Measurements from ENCODE around the gene ARL15. TPM values are rescaled to one million over a fixed set of nuclear protein-coding genes. Genes with fewer than 3 reads are reported as not detected.

The ARL15 gene
- total RNA-seq, 1 experiment from 2014 or later: 13.0 TPM

GRCh38 chr5:53922508-53923498 lies 387.6 kb downstream of the ARL15 start:
- H4K91ac ChIP-seq (ENCODE audit: insufficient read length, low read depth, low read length): no peak overlapping the region
- H3K27ac ChIP-seq (ENCODE audit: insufficient read length, low read depth, low read length): no peak overlapping the region
- no peak overlapping the region for H3K23ac ChIP-seq (ENCODE audit: insufficient read length, low read depth, low read length)
- no peak overlapping the region for H2BK120ac ChIP-seq (ENCODE audit: low read depth, low read length, poor library complexity, severe bottlenecking)
- no peak overlapping the region for H2BK15ac ChIP-seq (ENCODE audit: low read depth, low read length)
- H3K18ac ChIP-seq (ENCODE audit: insufficient read length, low read depth, low read length): no peak overlapping the region
- no peak overlapping the region for H2AK5ac ChIP-seq (ENCODE audit: insufficient read length, low read length)
- H3K4me3 Mint-ChIP-seq: no peak overlapping the region
- no peak overlapping the region for H3K9ac ChIP-seq (ENCODE audit: extremely low read depth, insufficient read length, low read length)
- H3K4ac ChIP-seq (ENCODE audit: low read depth, low read length): no peak overlapping the region
- DNase-seq: no peak
- H3K9me3 ChIP-seq (ENCODE audit: control insufficient read depth, low read depth, low read length): no peaks in the 10 kb centered on the region
- H2BK5ac ChIP-seq (ENCODE audit: insufficient read length, low read length): no peak overlapping the region
- H2AFZ ChIP-seq (ENCODE audit: low read length): no peak overlapping the region
- no peak overlapping the region for H4K5ac ChIP-seq (ENCODE audit: insufficient read length, low read depth, low read length)
- H3T11ph ChIP-seq (ENCODE audit: low read length): no peak overlapping the region
- no peaks in the 10 kb centered on the region for H3K79me2 ChIP-seq (ENCODE audit: insufficient read depth, low read length)
- no CpG with 5 or more reads among the region's 8 CpGs for WGBS (ENCODE audit: extremely low coverage, insufficient read length, low lambda C conversion rate)
- H3K14ac ChIP-seq (ENCODE audit: insufficient read depth, low read length): no peak overlapping the region
- no peaks in the 10 kb centered on the region for H3K36me3 Mint-ChIP-seq (ENCODE audit: insufficient read depth in 1 of 3, low read depth in 3 of 3)
- no peak overlapping the region for H2BK20ac ChIP-seq (ENCODE audit: low read depth, low read length, poor library complexity, severe bottlenecking)
- H3K4me1 Mint-ChIP-seq: peaks cover 11 to 12% of the 10 kb centered on the region in 2 experiments
- H3K4me1 ChIP-seq (ENCODE audit: insufficient read depth, low read length): no peaks in the 10 kb centered on the region
- no peaks in the 10 kb centered on the region for H3K79me1 ChIP-seq (ENCODE audit: insufficient read depth, low read depth, low read length, poor library complexity, severe bottlenecking)
- H3K9me3 Mint-ChIP-seq: no peaks in the 10 kb centered on the region
- H3K23me2 ChIP-seq (ENCODE audit: insufficient read length, low read depth, low read length, poor library complexity, severe bottlenecking): no peaks in the 10 kb centered on the region
- H4K8ac ChIP-seq (replicated peaks; ENCODE audit: insufficient read length, low read depth, low read length): no peak overlapping the region
- H3K27me3 Mint-ChIP-seq (ENCODE audit: low read depth): no peaks in the 10 kb centered on the region
- no peaks in the 10 kb centered on the region for H4K20me1 ChIP-seq (ENCODE audit: control insufficient read depth, insufficient read depth, insufficient read length)
- H2BK12ac ChIP-seq (ENCODE audit: insufficient read length, low read depth, low read length): no peak overlapping the region
- no peaks in the 10 kb centered on the region for H3K27me3 ChIP-seq (ENCODE audit: insufficient read depth, low read length)
- H3K56ac ChIP-seq (ENCODE audit: insufficient read length, low read depth, low read length): no peak overlapping the region
- H3K4me2 ChIP-seq (ENCODE audit: insufficient read depth, insufficient read length, low read length): no peak overlapping the region
- TF ChIP-seq CTCF (conservative IDR thresholded peaks at IDR 0.05): no peak
- no peak overlapping the region; a peak in 1 of 7 replicates for H3K27ac Mint-ChIP-seq
